Activated T-helper 17 cell treated with anti-CD3 and anti-CD28 coated beads, Interleukin-2, amount 50 U/mL, for 72 hours (primary cell): ENCODE measurements around the gene RNF168. TPM values are rescaled to one million over a fixed set of nuclear protein-coding genes. Genes with fewer than 3 reads are reported as not detected.
"Not testable (repeated sequence)": the region's sequence is repeated elsewhere in the genome, so short reads cannot be mapped to it uniquely, and the experiment has no call there.

Experiments used
- ATAC-seq: fragments of 150-1000 bp; cut with Tn5 transposase; replicated peaks from 2 replicates; pipeline ENCODE4 v1.10.0; 2021; ENCODE audit warnings: mild to moderate bottlenecking, moderate library complexity
- H3K27ac Mint-ChIP-seq: one replicate; pipeline ENCODE4 v1.8.0; 2022; ENCODE audit warnings: mixed read lengths
- H3K27me3 Mint-ChIP-seq: one replicate; pipeline ENCODE4 v1.8.0; 2022; ENCODE audit warnings: mixed read lengths
- H3K36me3 Mint-ChIP-seq: one replicate; pipeline ENCODE4 v1.8.0; 2022; ENCODE audit warnings: low read depth, mild to moderate bottlenecking, mixed read lengths
- H3K4me1 Mint-ChIP-seq: one replicate; pipeline ENCODE4 v1.8.0; 2022; ENCODE audit warnings: mixed read lengths
- H3K4me3 Mint-ChIP-seq: one replicate; pipeline ENCODE4 v1.8.0; 2022; ENCODE audit warnings: mild to moderate bottlenecking, mixed read lengths
- H3K9me3 Mint-ChIP-seq: one replicate; pipeline ENCODE4 v1.8.0; 2022; ENCODE audit warnings: mixed read lengths
- total RNA-seq, 2 donors: library from RNA; stranded (reverse); gene quantifications; one replicate each; pipeline ENCODE4 v1.2.3, GENCODE V29; 2022

The RNF168 gene, protein sequence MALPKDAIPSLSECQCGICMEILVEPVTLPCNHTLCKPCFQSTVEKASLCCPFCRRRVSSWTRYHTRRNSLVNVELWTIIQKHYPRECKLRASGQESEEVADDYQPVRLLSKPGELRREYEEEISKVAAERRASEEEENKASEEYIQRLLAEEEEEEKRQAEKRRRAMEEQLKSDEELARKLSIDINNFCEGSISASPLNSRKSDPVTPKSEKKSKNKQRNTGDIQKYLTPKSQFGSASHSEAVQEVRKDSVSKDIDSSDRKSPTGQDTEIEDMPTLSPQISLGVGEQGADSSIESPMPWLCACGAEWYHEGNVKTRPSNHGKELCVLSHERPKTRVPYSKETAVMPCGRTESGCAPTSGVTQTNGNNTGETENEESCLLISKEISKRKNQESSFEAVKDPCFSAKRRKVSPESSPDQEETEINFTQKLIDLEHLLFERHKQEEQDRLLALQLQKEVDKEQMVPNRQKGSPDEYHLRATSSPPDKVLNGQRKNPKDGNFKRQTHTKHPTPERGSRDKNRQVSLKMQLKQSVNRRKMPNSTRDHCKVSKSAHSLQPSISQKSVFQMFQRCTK
- 10 to 100 TPM; 16.6 to 24.7 TPM for total RNA-seq

DNA sequence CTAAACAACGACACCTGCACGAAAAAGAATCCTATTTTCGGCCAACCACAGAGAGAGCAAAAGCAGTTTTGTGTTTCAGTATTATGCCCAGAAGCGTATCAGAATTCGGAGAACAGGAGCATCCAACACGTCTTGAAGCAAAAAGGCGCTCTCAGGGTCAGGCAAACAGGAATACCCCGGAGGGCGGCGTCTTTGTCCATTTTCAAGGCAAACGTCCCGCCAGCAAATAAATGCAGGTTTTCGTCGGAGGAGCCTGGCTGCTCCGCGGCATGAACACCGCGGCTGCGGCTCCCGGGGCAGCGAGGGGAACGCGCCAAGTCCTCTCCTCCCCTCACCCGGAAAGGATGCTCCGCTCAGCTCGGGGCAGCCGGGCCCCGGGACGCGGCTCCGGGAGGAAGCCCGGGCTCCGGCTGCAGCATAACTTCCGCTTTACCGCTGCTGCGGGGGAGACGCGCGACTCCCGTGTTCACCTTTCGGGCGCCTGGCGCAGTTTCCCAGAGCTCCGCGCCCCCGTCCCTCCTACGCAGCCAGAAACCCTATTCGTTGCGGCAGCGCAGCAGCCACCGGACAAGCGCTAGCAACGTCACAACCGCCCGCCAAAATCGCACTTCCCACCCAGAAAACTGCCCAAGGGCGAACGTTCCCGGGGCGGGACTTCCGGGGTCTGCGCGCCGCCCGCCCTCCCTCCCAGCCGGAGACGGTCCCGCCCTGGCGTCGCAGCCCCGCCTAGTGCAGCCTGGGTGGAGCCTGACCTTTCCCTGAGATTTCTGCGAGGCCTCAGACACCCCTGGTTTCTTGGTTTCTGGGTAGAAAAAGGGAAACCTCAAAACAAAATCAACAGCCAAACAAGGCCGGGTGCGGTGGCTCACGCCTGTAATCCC, at the start of gene RNF168:
RNF168 (minus strand) TSS at position 573 of the 881 bp plus-strand sequence. CDS start 595 bp downstream, outside the sequence.
- ATAC-seq, result peak; percentile 74
- Mint-ChIP-seq H3K27me3 (no peaks in the 10 kb centered on the region), H3K27ac (peak within 1 kb of the TSS; percentile 96), H3K9me3 (peaks cover 6% of the 10 kb centered on the region), H3K4me1 (peaks cover 21% of the 10 kb centered on the region), H3K36me3 (peaks cover 45% of the 10 kb centered on the region), H3K4me3 (peak within 1 kb of the TSS; percentile 98)

DNA sequence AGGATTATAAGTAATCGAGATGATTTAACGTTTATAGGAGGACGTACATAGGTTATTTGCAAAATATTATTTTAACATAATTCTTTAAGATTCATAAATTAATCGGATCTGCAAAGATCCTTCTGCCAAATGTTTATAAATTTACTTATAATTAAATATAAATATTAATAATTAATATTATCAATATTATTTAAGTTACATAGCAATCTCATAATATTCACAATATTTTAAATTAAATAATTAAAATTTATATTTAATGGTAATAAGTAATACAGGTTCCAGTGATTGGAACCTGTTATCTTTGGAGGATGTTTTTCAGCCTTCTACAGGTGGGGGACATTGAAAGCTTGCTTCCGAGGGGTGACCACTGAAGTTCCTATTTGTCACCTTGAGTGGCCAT, 48.7 kb upstream of the RNF168 start:
- Mint-ChIP-seq H3K9me3 (peaks cover 3% of the 10 kb centered on the region), H3K4me1 (peaks cover 5% of the 10 kb centered on the region), H3K36me3 (peaks cover 27% of the 10 kb centered on the region), H3K27me3 (no peaks in the 10 kb centered on the region), H3K4me3 (no peak overlapping the region), H3K27ac (no peak overlapping the region)
- ATAC-seq, result no peak

DNA sequence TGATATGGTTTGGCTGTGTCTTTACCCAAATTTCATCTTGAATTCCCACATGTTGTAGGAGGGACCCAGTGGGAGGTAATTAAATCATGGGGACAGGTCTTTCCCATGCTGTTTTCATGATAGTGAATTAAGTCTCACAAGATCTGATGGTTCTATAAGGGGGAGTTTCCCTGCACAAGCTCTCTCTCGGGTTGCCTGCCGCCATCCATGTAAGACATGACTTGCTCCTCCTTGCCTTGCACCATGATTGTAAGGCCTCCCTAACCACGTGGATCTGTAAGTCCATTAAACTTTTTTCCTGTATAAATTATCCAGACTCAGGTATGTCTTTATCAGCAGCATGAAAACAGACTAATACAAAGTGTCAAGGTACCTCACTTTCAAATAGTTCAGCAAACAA, 46.6 kb upstream of the RNF168 start:
- not testable (repeated sequence) for H3K27ac Mint-ChIP-seq, H3K4me1 Mint-ChIP-seq, H3K9me3 Mint-ChIP-seq, H3K4me3 Mint-ChIP-seq, ATAC-seq, H3K27me3 Mint-ChIP-seq
- peaks cover 18% of the 10 kb centered on the region for H3K36me3 Mint-ChIP-seq

DNA sequence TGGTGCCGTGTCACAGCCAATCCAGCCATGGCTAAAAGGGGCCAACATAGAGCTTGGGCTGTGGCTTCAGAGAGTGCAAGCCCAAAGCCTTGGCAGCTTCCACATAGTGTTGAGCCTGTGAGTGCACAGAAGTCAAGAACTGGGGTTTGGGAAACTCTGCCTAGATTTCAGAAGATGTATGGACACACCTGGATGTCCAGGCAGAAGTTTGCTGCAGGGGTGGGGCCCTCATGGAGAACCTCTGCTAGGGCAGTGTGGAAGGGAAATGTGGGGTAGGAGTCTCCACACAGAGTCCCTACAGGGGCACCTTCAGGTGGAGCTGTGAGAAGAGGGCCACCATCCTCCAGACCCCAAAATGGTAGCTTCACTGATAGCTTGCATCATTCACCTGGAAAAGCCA, 45.7 kb upstream of the RNF168 start:
- not testable (repeated sequence) for H3K27ac Mint-ChIP-seq, H3K36me3 Mint-ChIP-seq, H3K9me3 Mint-ChIP-seq, ATAC-seq, H3K27me3 Mint-ChIP-seq, H3K4me3 Mint-ChIP-seq, H3K4me1 Mint-ChIP-seq

DNA sequence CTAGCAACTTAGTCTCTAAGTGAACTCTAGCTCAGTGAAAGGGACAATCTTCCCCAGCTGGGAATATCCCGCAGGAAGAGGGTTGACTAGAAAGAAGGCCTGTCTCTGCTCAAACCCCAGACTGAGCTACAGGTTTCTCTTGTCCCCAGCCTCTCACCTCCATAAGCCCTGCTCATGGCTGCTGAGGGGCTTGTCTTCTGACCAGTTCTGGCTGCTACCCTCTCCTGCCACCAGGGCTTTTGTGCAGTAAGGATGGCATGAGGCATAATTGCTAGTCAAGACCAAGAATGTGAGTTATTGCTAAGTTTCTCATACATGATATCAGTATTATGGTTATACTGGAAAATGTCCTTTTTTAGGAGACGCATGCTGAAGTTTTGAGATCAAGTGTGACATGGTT, 43.5 kb upstream of the RNF168 start:
- Mint-ChIP-seq H3K36me3 (no peaks in the 10 kb centered on the region), H3K4me3 (no peak overlapping the region), H3K27ac (no peak overlapping the region), H3K4me1 (no peaks in the 10 kb centered on the region), H3K27me3 (no peaks in the 10 kb centered on the region), H3K9me3 (peaks cover 3% of the 10 kb centered on the region)
- no peak for ATAC-seq

DNA sequence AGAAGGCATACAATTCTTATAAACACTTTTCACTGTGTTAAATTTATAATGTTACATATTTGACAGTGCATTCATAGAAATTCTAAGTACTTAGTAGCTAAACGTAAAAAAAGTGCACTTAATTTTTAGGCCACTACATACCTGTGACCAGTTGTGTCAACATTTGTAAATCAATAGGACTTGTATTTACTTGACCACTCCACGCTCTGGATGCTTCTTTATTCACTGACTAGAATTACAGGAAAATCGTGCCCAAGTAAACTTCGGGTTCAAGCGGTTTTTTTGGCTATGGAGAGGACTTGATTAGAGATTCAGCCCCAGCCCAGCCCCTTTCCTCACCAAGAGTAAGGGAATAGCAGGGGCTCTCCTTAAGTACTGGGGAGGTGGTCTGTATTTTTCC, 43.0 kb upstream of the RNF168 start:
- Mint-ChIP-seq H3K9me3 (peaks cover 3% of the 10 kb centered on the region), H3K36me3 (no peaks in the 10 kb centered on the region), H3K27me3 (no peaks in the 10 kb centered on the region), H3K4me1 (no peaks in the 10 kb centered on the region), H3K4me3 (no peak overlapping the region), H3K27ac (no peak overlapping the region)
- ATAC-seq, result no peak

DNA sequence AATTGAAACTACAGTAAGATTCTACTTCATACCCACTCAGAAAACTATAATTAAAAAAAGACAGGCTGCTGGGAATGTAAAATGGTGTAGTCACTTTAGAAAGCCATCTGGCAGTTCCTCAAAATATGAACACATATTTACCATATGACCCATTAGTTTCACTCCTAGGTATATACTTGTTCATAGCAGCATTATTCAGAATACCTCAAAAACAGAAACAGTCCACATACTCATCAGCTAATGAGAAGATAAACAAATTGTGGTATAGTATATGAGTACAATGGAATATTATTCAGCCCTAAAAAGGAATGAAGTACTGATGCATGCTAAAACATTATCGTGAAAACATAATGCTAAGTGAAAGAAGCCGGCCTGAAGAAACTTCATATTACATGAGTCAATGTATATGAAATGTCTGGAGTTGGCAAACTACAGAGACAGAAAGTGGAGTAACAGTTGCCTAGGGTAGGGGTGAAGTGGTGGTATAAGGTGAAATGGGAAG, 41.0 kb upstream of the RNF168 start:
- H3K9me3 Mint-ChIP-seq, result peaks cover 3% of the 10 kb centered on the region
- no peak overlapping the region for H3K4me3 Mint-ChIP-seq
- no peaks in the 10 kb centered on the region for H3K4me1 Mint-ChIP-seq
- H3K27me3 Mint-ChIP-seq, result no peaks in the 10 kb centered on the region
- H3K36me3 Mint-ChIP-seq, result no peaks in the 10 kb centered on the region
- H3K27ac Mint-ChIP-seq, result no peak overlapping the region
- peak; percentile 86 for ATAC-seq

DNA sequence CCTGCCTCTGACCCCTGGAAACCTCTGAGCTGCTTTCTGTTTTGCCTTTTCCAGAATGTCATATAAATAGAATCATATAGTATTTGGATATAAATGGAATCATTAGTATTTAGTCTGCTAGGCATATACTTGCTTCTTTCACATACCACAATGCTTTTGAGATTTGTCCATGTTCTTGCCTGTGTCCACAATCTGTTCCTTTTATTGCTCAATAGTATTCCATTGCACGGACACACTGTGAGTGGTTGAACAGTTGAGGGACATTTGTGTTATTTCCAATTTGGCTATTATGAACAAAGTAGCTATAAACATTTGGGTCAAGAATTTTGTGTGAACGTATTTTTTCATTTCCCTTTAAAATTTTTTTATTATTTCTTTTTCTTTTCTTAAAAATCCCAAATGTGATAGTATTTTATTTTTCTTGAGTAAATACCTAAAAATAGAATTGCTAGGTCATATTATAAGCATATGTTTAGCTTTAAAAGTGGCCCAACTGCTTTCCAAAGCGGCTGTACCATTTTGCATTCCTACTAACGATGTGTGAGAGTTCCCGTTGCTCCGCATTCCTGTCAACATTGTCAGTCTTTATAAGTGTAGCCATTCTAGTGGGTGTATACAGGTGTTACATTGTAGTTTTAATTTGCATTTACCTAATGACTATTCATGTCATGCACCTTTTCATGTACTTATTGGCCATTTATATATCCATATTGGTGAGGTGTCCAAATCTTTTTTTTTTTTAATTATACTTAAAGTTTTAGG, 38.3 kb upstream of the RNF168 start:
- Mint-ChIP-seq H3K4me3 (no peak overlapping the region), H3K27me3 (no peaks in the 10 kb centered on the region), H3K36me3 (no peaks in the 10 kb centered on the region), H3K4me1 (peaks cover 5% of the 10 kb centered on the region), H3K27ac (no peak overlapping the region), H3K9me3 (no peaks in the 10 kb centered on the region)
- ATAC-seq, result no peak

DNA sequence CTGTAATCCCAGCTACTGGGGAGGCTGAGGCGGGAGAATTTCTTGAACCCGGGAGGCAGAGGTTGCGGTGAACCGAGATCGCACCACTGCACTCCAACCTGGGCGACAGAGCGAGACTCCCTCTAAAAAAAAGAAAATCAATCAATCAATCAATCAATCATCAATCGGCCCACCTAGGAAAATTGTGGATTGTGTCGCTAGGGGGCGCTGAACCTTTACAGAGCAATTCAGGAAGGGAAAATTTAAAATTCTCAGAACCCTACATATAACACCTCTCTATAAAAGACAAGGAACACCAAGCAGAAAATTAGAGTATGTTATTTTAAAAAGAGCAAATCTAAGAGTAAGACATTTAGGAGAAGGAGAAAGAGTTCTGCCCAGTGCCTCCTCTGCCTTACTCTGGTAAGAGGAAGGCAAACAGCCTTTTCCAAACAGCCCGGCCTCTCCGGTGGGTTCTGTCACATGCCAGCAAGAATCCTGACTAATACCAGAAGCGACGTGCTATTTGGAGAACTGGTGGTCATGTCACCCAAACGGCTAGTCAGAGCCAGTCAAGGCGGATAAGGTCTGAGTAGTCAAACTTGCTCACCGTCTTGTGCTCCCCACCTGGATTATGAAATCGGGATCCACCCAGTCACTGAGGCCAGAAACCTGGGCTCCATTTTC, 33.9 kb upstream of the RNF168 start:
- no peak overlapping the region for H3K27ac Mint-ChIP-seq
- H3K4me3 Mint-ChIP-seq, result no peak overlapping the region
- peak; percentile 39 for ATAC-seq
- H3K4me1 Mint-ChIP-seq, result peaks cover 5% of the 10 kb centered on the region
- H3K36me3 Mint-ChIP-seq, result no peaks in the 10 kb centered on the region
- no peaks in the 10 kb centered on the region for H3K9me3 Mint-ChIP-seq
- H3K27me3 Mint-ChIP-seq, result peaks cover 6% of the 10 kb centered on the region

DNA sequence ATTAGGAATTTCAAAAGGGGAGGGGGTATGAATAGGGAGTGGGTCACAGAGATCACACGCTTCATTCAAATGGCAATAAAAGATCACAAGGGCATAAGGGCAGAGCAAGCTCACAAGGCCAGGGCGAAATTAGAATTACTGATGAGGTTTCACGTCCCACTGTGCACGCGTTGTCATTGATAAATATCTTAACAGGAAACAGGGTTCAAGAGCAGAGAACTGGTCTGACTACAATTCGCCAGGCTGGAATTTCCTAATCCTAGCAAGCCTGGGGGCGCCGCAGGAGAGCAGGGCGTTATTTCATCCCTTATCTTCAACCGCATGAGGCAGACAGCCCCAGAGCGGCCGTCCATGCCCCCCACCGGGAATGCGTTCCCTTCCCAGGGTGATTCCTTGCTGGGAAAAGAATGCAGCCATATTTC, 29.7 kb upstream of the RNF168 start:
- H3K4me1 Mint-ChIP-seq, result peaks cover 12% of the 10 kb centered on the region
- no peak overlapping the region for H3K4me3 Mint-ChIP-seq
- H3K27me3 Mint-ChIP-seq, result peaks cover 6% of the 10 kb centered on the region
- H3K27ac Mint-ChIP-seq, result no peak overlapping the region
- no peak for ATAC-seq
- peaks cover 5% of the 10 kb centered on the region for H3K9me3 Mint-ChIP-seq
- no peaks in the 10 kb centered on the region for H3K36me3 Mint-ChIP-seq

DNA sequence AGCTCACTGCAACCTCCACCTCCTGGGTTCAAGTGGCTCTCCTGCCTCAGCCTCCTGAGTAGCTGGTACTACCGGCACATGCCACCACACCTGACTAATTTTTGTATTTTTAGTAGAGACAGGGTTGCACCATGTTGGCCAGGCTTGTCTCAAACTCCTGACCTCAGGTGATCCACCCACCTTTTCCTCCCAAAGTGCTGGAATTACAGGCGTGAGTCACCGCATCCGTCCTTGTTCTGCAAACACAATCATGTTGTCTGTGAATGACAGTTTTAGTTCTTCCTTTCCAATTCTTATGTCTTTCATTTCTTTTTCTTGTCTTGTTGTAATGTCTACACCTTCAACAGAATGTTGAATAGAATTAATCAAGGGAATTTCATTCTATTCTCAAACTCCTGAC, 27.9 kb upstream of the RNF168 start:
- no peaks in the 10 kb centered on the region for H3K36me3 Mint-ChIP-seq
- peaks cover 7% of the 10 kb centered on the region for H3K4me1 Mint-ChIP-seq
- H3K9me3 Mint-ChIP-seq, result peaks cover 5% of the 10 kb centered on the region
- peaks cover 6% of the 10 kb centered on the region for H3K27me3 Mint-ChIP-seq
- ATAC-seq, result no peak
- H3K27ac Mint-ChIP-seq, result peak overlapping the region; percentile 34
- H3K4me3 Mint-ChIP-seq, result peak overlapping the region; percentile 40

DNA sequence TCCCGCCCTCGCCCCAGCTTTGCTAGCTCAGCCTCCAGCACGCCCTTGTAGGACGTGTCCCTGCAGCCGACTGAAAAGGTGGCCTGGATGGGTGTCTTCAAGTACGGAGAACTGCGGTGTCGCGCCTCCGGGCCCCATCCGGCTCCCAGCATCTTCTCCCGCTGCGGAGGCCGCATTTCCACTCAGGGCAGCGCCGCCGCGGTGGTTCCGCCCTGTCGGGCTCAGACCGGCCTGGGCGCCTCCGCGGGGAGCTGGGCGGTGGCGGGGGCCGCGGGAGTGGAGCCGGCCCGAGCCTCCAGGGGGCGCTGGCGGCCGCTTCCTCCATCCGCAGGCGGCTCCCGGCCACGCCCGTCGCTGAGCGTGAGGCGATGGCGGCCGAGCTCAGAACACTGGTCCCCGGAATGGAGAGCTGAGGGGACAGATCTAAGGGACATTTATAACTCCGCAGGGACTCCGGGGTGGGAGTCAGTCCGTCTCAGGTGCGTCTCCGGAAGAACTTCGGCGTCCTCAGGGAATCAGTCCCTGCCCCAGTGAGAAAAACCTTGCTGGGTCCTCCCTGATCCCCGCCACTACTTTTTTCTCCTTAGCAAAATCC, 25.2 kb upstream of the RNF168 start:
- peaks cover 7% of the 10 kb centered on the region for H3K4me1 Mint-ChIP-seq
- H3K27ac Mint-ChIP-seq, result no peak overlapping the region
- peaks cover 5% of the 10 kb centered on the region for H3K9me3 Mint-ChIP-seq
- peaks cover 6% of the 10 kb centered on the region for H3K27me3 Mint-ChIP-seq
- no peaks in the 10 kb centered on the region for H3K36me3 Mint-ChIP-seq
- ATAC-seq, result peak; percentile 94
- H3K4me3 Mint-ChIP-seq, result peak overlapping the region; percentile 69

DNA sequence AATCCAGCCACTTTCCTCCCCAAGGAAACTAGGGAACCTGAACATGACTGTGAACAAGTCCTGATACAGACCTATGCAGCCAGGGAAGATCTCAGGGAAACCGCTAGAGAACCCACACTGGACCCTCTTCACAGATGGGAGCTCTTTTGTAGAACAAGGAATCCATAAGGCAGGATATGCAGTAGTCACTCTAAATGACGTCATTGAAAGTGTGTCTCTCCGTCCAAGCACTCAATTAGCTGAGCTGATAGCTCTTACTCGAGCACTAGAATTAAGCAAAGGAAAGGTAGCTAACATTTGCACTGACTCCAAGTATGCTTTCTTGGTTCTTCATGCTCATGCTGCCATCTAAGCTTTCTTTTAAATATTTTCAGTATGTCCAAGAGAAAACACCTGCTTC, 21.6 kb upstream of the RNF168 start:
- Mint-ChIP-seq H3K36me3 (no peaks in the 10 kb centered on the region), H3K4me3 (no peak overlapping the region), H3K4me1 (no peaks in the 10 kb centered on the region), H3K27me3 (no peaks in the 10 kb centered on the region), H3K9me3 (peaks cover 11% of the 10 kb centered on the region), H3K27ac (no peak overlapping the region)
- ATAC-seq, result no peak
